HepG2 (cell line): ENCODE measurements around the gene DEPDC5.

ENCODE experiments used
- CEBPB ChIP-seq: IDR thresholded peaks from 2 replicates; pipeline ENCODE4 v1.6.1; 2011; ENCODE audit warnings: low read depth, low read length, improper control_type of control experiment, borderline replicate concordance
- FOXK1 ChIP-seq: sonication (generic); formaldehyde crosslinking; IDR thresholded peaks from 2 replicates; pipeline ENCODE4 v1.4.0; 2020; ENCODE audit warnings: low read depth, missing genetic modification reagents, borderline replicate concordance
- MTF1 ChIP-seq: sonication (generic); formaldehyde crosslinking; IDR thresholded peaks from 2 replicates; pipeline ENCODE4 v1.5.0; 2020; ENCODE audit warnings: missing genetic modification reagents
- MYPOP ChIP-seq: sonication (generic); formaldehyde crosslinking; IDR thresholded peaks from 2 replicates; pipeline ENCODE4 v1.8.1; 2023; ENCODE audit warnings: mild to moderate bottlenecking, moderate library complexity, missing genetic modification reagents
- NFYB ChIP-seq: sonication (generic); formaldehyde crosslinking; IDR thresholded peaks from 2 replicates; pipeline ENCODE4 v1.4.0; 2020; ENCODE audit warnings: missing genetic modification reagents
- SP140L ChIP-seq: sonication (generic); formaldehyde crosslinking; IDR thresholded peaks from 2 replicates; pipeline ENCODE4 v1.4.0; 2020; ENCODE audit warnings: missing genetic modification reagents, borderline replicate concordance
- TF ChIP-seq, protein P1 (sequence below): sonication (generic); formaldehyde crosslinking; IDR thresholded peaks from 2 replicates; pipeline ENCODE4 v1.4.0; 2020; ENCODE audit warnings: missing genetic modification reagents

- no peak for TF ChIP-seq NFYB (CRISPR knock-in tag)
- no peak for TF ChIP-seq MYPOP
- TF ChIP-seq, protein P1, sequence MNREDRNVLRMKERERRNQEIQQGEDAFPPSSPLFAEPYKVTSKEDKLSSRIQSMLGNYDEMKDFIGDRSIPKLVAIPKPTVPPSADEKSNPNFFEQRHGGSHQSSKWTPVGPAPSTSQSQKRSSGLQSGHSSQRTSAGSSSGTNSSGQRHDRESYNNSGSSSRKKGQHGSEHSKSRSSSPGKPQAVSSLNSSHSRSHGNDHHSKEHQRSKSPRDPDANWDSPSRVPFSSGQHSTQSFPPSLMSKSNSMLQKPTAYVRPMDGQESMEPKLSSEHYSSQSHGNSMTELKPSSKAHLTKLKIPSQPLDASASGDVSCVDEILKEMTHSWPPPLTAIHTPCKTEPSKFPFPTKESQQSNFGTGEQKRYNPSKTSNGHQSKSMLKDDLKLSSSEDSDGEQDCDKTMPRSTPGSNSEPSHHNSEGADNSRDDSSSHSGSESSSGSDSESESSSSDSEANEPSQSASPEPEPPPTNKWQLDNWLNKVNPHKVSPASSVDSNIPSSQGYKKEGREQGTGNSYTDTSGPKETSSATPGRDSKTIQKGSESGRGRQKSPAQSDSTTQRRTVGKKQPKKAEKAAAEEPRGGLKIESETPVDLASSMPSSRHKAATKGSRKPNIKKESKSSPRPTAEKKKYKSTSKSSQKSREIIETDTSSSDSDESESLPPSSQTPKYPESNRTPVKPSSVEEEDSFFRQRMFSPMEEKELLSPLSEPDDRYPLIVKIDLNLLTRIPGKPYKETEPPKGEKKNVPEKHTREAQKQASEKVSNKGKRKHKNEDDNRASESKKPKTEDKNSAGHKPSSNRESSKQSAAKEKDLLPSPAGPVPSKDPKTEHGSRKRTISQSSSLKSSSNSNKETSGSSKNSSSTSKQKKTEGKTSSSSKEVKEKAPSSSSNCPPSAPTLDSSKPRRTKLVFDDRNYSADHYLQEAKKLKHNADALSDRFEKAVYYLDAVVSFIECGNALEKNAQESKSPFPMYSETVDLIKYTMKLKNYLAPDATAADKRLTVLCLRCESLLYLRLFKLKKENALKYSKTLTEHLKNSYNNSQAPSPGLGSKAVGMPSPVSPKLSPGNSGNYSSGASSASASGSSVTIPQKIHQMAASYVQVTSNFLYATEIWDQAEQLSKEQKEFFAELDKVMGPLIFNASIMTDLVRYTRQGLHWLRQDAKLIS (CRISPR knock-in tag) = no peak
- TF ChIP-seq FOXK1 = no peak
- TF ChIP-seq CEBPB = no peak
- no peak for TF ChIP-seq SP140L (CRISPR knock-in tag)
- TF ChIP-seq MTF1 (CRISPR knock-in tag) = no peak
Measured at GRCh38 chr22:31737932-31738331, 15.9 kb upstream of the DEPDC5 start.
